ENCODE data around the gene SLC25A25. TPM values are rescaled to one million over a fixed set of nuclear protein-coding genes. Genes with fewer than 3 reads are reported as not detected.
"Not testable (repeated sequence)": the region's sequence is repeated elsewhere in the genome, so short reads cannot be mapped to it uniquely, and the experiment has no call there.

SLC25A25 gene
- total RNA-seq, 2 donors from 2014 or later, result 13.7 to 29.8 TPM

GRCh38 chr9:128066713-128067644 lies 1.1 kb upstream of the SLC25A25 start, which contains the start of gene NAIF1:
TSS of gene NAIF1 (minus strand) at chr9:128067320. CDS start at chr9:128067101, 219 bp downstream.
- intact Hi-C loops (cut with DNase I), result no loop called here
- DNase-seq (peak; percentile 95), ATAC-seq (peak; percentile 84 to 87)

- ATAC-seq (peak in 1 of 2 donors; percentile 1), DNase-seq (peak; percentile 58)
- intact Hi-C loops (cut with DNase I), result no loop called here
Measured at GRCh38 chr9:128068386-128069205, 564 bp downstream of the SLC25A25 start.

- intact Hi-C loops (cut with DNase I), result no loop called here
- ATAC-seq (no peak), DNase-seq (no peak)
Measured at GRCh38 chr9:128070874-128071273, 2.8 kb downstream of the SLC25A25 start.

GRCh38 chr9:128071475-128071874 lies 3.4 kb downstream of the SLC25A25 start:
- ATAC-seq; DNase-seq; intact Hi-C loops (cut with DNase I): not testable (repeated sequence)

GRCh38 chr9:128072144-128073021 lies 4.4 kb downstream of the SLC25A25 start:
- ATAC-seq, result no peak
- peak; percentile 84 for DNase-seq
- intact Hi-C loops (cut with DNase I), result no loop called here

- intact Hi-C loops (cut with DNase I), result no loop called here
- peak in 1 of 2 donors; percentile 32 for ATAC-seq
- no peak for DNase-seq
Measured at GRCh38 chr9:128073253-128073886, 5.3 kb downstream of the SLC25A25 start.

- ATAC-seq, result peak in 1 of 2 donors; percentile 26
- intact Hi-C loops (cut with DNase I), result no loop called here
- DNase-seq, result no peak
Measured at GRCh38 chr9:128077847-128078503, 9.9 kb downstream of the SLC25A25 start.

GRCh38 chr9:128078504-128079434 lies 10.7 kb downstream of the SLC25A25 start:
- ATAC-seq, result peak; percentile 30 to 38
- no peak for DNase-seq
- intact Hi-C loops (cut with DNase I), result no loop called here

GRCh38 chr9:128080206-128080605 lies 12.2 kb downstream of the SLC25A25 start:
- DNase-seq, result no peak
- ATAC-seq, result no peak
- intact Hi-C loops (cut with DNase I), result loop anchor here in 1 of 2 donors (5.0 kb wide), 1 partner anchor 37 kb away; no protein-coding TSS in a partner anchor

- ATAC-seq (peak; percentile 78 to 87), DNase-seq (no peak)
- intact Hi-C loops (cut with DNase I), result loop anchor here in 1 of 2 donors (5.0 kb wide), 1 partner anchor 36 kb away; no protein-coding TSS in a partner anchor
Measured at GRCh38 chr9:128081056-128081455, 13.0 kb downstream of the SLC25A25 start.

- ATAC-seq (no peak), DNase-seq (no peak)
- intact Hi-C loops (cut with DNase I), result loop anchor here in 1 of 2 donors (5.0 kb wide), 1 partner anchor 35 kb away; no protein-coding TSS in a partner anchor
Measured at GRCh38 chr9:128082151-128082550, 14.1 kb downstream of the SLC25A25 start.

- no peak for ATAC-seq
- intact Hi-C loops (cut with DNase I), result loop anchor here in 1 of 2 donors (5.0 kb wide), 1 partner anchor 33 kb away; no protein-coding TSS in a partner anchor
- DNase-seq, result no peak
Measured at GRCh38 chr9:128084746-128085145, 16.7 kb downstream of the SLC25A25 start.

GRCh38 chr9:128085943-128086342 lies 17.9 kb downstream of the SLC25A25 start:
- DNase-seq (no peak), ATAC-seq (no peak)
- intact Hi-C loops (cut with DNase I), result no loop called here

GRCh38 chr9:128087262-128087661 lies 19.2 kb downstream of the SLC25A25 start:
- ATAC-seq (no peak), DNase-seq (no peak)
- intact Hi-C loops (cut with DNase I), result no loop called here

- intact Hi-C loops (cut with DNase I), result no loop called here
- DNase-seq, result no peak
- ATAC-seq, result no peak
Measured at GRCh38 chr9:128088253-128088945, 20.4 kb downstream of the SLC25A25 start.

- no peak for DNase-seq
- intact Hi-C loops (cut with DNase I), result no loop called here
- ATAC-seq, result no peak
Measured at GRCh38 chr9:128089299-128089698, 21.3 kb downstream of the SLC25A25 start.

Measured in left cardiac atrium (tissue), 4 donors.